ENCODE results near the gene HOXC6. TPM values are rescaled to one million over a fixed set of nuclear protein-coding genes. Genes with fewer than 3 reads are reported as not detected.

Gene HOXC6
- total RNA-seq, 1 donor from 2014 or later: not detected

- H3K27ac Mint-ChIP-seq (ENCODE audit: unreplicated experiment): no peak overlapping the region
- H3K27me3 Mint-ChIP-seq (ENCODE audit: unreplicated experiment): peaks cover 91% of the 10 kb centered on the region
- DNase-seq (ENCODE audit: extremely low spot score, unreplicated experiment): no peak
- H3K36me3 Mint-ChIP-seq (ENCODE audit: unreplicated experiment): no peaks in the 10 kb centered on the region
- no peaks in the 10 kb centered on the region for H3K9me3 Mint-ChIP-seq (ENCODE audit: unreplicated experiment)
- no peak overlapping the region for H3K4me3 Mint-ChIP-seq (ENCODE audit: unreplicated experiment)
- no peak for TF ChIP-seq CTCF (IDR thresholded peaks at IDR 0.05)
- H3K4me1 Mint-ChIP-seq (ENCODE audit: unreplicated experiment): peaks cover 9% of the 10 kb centered on the region
Observed at GRCh38 chr12:54024127-54024526, 4.1 kb upstream of the HOXC6 start.

GRCh38 chr12:54024581-54025305 lies 3.5 kb upstream of the HOXC6 start:
- no peak for DNase-seq (ENCODE audit: extremely low spot score, unreplicated experiment)
- Mint-ChIP-seq H3K27me3 (ENCODE audit: unreplicated experiment) (peaks cover 90% of the 10 kb centered on the region), H3K36me3 (ENCODE audit: unreplicated experiment) (no peaks in the 10 kb centered on the region), H3K4me1 (ENCODE audit: unreplicated experiment) (peaks cover 8% of the 10 kb centered on the region), H3K9me3 (ENCODE audit: unreplicated experiment) (no peaks in the 10 kb centered on the region), H3K4me3 (ENCODE audit: unreplicated experiment) (no peak overlapping the region), H3K27ac (ENCODE audit: unreplicated experiment) (no peak overlapping the region)
- no peak for TF ChIP-seq CTCF (IDR thresholded peaks at IDR 0.05)

DNA sequence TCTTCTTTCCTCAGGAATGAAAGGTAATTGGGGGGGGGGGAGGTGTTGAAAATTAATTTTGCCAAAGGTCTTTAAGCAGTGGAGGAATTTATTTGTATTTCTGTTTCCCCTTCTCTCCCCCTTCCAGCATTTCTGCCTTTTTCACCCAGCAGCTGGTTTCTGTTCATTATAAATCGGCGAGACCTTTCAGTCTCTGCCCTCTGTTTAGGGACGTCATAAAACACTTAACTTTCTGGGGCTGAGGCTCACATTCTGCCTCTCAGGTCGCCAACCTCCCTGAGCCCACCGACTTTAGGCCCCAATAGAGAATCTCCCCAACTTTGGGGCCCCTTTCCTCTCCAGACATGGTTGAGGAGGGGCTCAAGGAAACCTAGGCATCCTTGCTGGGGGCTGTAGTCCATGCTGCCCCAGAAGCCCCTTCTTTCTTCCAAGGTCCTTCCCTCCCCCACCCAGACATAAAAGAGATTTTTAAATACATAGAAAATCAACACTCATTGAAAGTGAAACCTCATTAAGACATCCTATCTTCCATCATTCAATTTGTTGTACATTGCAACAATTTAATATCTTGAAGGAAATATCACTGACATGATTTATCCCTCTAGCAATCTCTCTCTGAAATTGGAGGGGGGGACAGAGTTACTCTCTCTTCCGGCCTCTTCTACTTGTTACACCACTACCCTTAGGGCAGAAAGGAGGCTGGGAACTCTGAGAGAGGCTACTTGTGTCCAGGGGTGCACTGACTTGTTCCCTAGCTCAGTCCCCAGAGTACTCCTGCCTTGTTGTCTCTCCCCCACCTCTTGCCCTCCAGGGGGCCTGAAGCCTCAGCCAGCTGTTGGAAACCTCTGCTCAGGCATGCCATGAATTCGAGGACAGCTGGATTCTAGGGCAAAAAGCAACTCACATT lies 2.5 kb upstream of the HOXC6 start:
- no peak for DNase-seq (ENCODE audit: extremely low spot score, unreplicated experiment)
- no peak overlapping the region for H3K4me3 Mint-ChIP-seq (ENCODE audit: unreplicated experiment)
- no peaks in the 10 kb centered on the region for H3K9me3 Mint-ChIP-seq (ENCODE audit: unreplicated experiment)
- no peak overlapping the region for H3K27ac Mint-ChIP-seq (ENCODE audit: unreplicated experiment)
- peaks cover 12% of the 10 kb centered on the region for H3K4me1 Mint-ChIP-seq (ENCODE audit: unreplicated experiment)
- no peaks in the 10 kb centered on the region for H3K36me3 Mint-ChIP-seq (ENCODE audit: unreplicated experiment)
- H3K27me3 Mint-ChIP-seq (ENCODE audit: unreplicated experiment): peaks cover 87% of the 10 kb centered on the region
- TF ChIP-seq CTCF (IDR thresholded peaks at IDR 0.05): no peak

- Mint-ChIP-seq H3K4me1 (ENCODE audit: unreplicated experiment) (peaks cover 16% of the 10 kb centered on the region), H3K4me3 (ENCODE audit: unreplicated experiment) (no peak overlapping the region), H3K27ac (ENCODE audit: unreplicated experiment) (no peak overlapping the region), H3K27me3 (ENCODE audit: unreplicated experiment) (peaks cover 87% of the 10 kb centered on the region), H3K9me3 (ENCODE audit: unreplicated experiment) (no peaks in the 10 kb centered on the region), H3K36me3 (ENCODE audit: unreplicated experiment) (no peaks in the 10 kb centered on the region)
- no peak for DNase-seq (ENCODE audit: extremely low spot score, unreplicated experiment)
- no peak for TF ChIP-seq CTCF (IDR thresholded peaks at IDR 0.05)
Observed at GRCh38 chr12:54026640-54027441, 1.4 kb upstream of the HOXC6 start.

Data from osteocyte (in vitro differentiated cells).